B cell (primary cell): ENCODE data around the gene ILK.

Source experiments
- CTCF ChIP-seq: fragments of 200-600 bp; IDR thresholded peaks from one replicate; pipeline ENCODE4 v1.8.0; 2022; ENCODE audit warnings: antibody characterized with exemption, mild to moderate bottlenecking
- EZH2 ChIP-seq: IDR thresholded peaks from 2 replicates; pipeline ENCODE4 v1.6.1; 2012; ENCODE audit warnings: borderline replicate concordance, low read depth, mild to moderate bottlenecking, moderate library complexity, low read length; ENCODE audit not compliant: insufficient read depth, poor library complexity, severe bottlenecking

- TF ChIP-seq CTCF = no peak
- TF ChIP-seq EZH2 = no peak
Measured at GRCh38 chr11:6556139-6556949, 47.2 kb upstream of the ILK start.
